Stimulated activated CD4-positive, alpha-beta T cell treated with anti-CD3 and anti-CD28 coated beads, Interleukin-12 subunit alpha, Interleukin-12 subunit beta, amount 100 ng/mL, for 48 hours (primary cell): Measurements from ENCODE around the gene GNL3.
"Not testable (repeated sequence)": the region's sequence is repeated elsewhere in the genome, so short reads cannot be mapped to it uniquely, and the experiment has no call there.

Experiments
- DNase-seq, 3 donors: peaks; one replicate each; pipeline ENCODE4 v3.0.0-alpha.2; 2020; ENCODE audit warnings: low read depth in 2 of 3, low spot score in 1 of 3

The GNL3 gene

GRCh38 chr3:52685709-52686691, at the start of gene GNL3, which contains the start of gene PBRM1:
Gene GNL3 (plus strand): TSS chr3:52686032. CDS start chr3:52686093, 61 bp downstream.
Gene PBRM1 (minus strand): TSS chr3:52685913.
- peak; percentile 82 to 92 (median 89) for DNase-seq

GRCh38 chr3:52636673-52637072, 49.2 kb upstream of the GNL3 start:
- DNase-seq: no peak

- no peak for DNase-seq
Observed at GRCh38 chr3:52645549-52645948, 40.3 kb upstream of the GNL3 start.

GRCh38 chr3:52649461-52650210, 36.2 kb upstream of the GNL3 start:
- no peak for DNase-seq

- no peak for DNase-seq
Observed at GRCh38 chr3:52650439-52650838, 35.4 kb upstream of the GNL3 start.

- DNase-seq: no peak
Observed at GRCh38 chr3:52651592-52651991, 34.2 kb upstream of the GNL3 start.

GRCh38 chr3:52655895-52656294, 29.9 kb upstream of the GNL3 start:
- DNase-seq: no peak

GRCh38 chr3:52660046-52660445, 25.8 kb upstream of the GNL3 start:
- DNase-seq: no peak

GRCh38 chr3:52663098-52663497, 22.7 kb upstream of the GNL3 start:
- no peak for DNase-seq

- DNase-seq: peak; percentile 23 to 54 (median 53)
Observed at GRCh38 chr3:52670621-52671521, 15.0 kb upstream of the GNL3 start.

GRCh38 chr3:52671676-52672075, 14.2 kb upstream of the GNL3 start:
- DNase-seq: no peak

- not testable (repeated sequence) for DNase-seq
Observed at GRCh38 chr3:52676201-52676600, 9.6 kb upstream of the GNL3 start.

GRCh38 chr3:52678265-52679198, 7.3 kb upstream of the GNL3 start:
- DNase-seq: no peak

- DNase-seq: no peak
Observed at GRCh38 chr3:52679199-52679538, 6.7 kb upstream of the GNL3 start.

GRCh38 chr3:52679811-52680210, 6.0 kb upstream of the GNL3 start:
- no peak for DNase-seq

GRCh38 chr3:52681596-52681995, 4.2 kb upstream of the GNL3 start:
- DNase-seq: no peak

GRCh38 chr3:52682016-52682415, 3.8 kb upstream of the GNL3 start:
- peak; percentile 26 to 44 (median 32) for DNase-seq

GRCh38 chr3:52683611-52684010, 2.2 kb upstream of the GNL3 start:
- no peak for DNase-seq

GRCh38 chr3:52684184-52684583, 1.6 kb upstream of the GNL3 start:
- DNase-seq: no peak

- DNase-seq: peak; percentile 64 to 85 (median 79)
Observed at GRCh38 chr3:52685285-52685708, 535 bp upstream of the GNL3 start.
